ENCODE results near the gene CCNF. TPM values are rescaled to one million over a fixed set of nuclear protein-coding genes. Genes with fewer than 3 reads are reported as not detected.

The CCNF gene
- total and polyA plus RNA-seq, 2 of the 8 experiments (the other 6 are each of a cell fraction or from before 2014, with no cell fraction given): 15.4 to 54.3 TPM

DNA sequence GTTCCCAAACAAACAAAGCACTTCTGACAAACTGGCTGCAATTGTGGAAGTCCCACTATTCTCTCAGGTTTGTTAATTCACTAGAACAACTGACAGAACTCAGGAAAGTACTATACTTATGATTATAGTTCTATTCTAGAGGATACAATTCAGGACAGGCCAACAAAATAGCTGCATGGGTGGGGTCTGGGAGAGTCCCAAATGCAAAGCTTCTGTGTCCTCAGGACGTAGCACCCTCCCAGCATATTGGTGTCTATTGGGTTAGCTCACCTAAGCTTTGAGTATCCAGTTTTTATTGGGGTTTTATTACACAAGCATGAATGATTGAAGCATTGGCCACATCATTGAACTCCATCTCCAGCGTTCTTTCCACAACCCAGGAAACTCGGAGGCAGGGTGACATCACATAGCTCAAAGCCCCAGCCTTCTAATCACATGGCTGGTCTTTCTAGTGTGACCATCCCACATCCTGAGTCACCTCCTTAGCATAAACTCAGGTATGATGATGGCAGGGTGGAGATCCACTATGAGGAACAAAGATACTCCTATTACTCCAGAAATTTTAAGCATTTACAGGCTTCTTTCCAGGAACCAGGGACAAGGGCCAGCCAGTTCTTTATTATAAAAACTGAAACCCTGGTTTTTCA lies 43.9 kb upstream of the CCNF start (continued):
- TF ChIP-seq, protein P1, sequence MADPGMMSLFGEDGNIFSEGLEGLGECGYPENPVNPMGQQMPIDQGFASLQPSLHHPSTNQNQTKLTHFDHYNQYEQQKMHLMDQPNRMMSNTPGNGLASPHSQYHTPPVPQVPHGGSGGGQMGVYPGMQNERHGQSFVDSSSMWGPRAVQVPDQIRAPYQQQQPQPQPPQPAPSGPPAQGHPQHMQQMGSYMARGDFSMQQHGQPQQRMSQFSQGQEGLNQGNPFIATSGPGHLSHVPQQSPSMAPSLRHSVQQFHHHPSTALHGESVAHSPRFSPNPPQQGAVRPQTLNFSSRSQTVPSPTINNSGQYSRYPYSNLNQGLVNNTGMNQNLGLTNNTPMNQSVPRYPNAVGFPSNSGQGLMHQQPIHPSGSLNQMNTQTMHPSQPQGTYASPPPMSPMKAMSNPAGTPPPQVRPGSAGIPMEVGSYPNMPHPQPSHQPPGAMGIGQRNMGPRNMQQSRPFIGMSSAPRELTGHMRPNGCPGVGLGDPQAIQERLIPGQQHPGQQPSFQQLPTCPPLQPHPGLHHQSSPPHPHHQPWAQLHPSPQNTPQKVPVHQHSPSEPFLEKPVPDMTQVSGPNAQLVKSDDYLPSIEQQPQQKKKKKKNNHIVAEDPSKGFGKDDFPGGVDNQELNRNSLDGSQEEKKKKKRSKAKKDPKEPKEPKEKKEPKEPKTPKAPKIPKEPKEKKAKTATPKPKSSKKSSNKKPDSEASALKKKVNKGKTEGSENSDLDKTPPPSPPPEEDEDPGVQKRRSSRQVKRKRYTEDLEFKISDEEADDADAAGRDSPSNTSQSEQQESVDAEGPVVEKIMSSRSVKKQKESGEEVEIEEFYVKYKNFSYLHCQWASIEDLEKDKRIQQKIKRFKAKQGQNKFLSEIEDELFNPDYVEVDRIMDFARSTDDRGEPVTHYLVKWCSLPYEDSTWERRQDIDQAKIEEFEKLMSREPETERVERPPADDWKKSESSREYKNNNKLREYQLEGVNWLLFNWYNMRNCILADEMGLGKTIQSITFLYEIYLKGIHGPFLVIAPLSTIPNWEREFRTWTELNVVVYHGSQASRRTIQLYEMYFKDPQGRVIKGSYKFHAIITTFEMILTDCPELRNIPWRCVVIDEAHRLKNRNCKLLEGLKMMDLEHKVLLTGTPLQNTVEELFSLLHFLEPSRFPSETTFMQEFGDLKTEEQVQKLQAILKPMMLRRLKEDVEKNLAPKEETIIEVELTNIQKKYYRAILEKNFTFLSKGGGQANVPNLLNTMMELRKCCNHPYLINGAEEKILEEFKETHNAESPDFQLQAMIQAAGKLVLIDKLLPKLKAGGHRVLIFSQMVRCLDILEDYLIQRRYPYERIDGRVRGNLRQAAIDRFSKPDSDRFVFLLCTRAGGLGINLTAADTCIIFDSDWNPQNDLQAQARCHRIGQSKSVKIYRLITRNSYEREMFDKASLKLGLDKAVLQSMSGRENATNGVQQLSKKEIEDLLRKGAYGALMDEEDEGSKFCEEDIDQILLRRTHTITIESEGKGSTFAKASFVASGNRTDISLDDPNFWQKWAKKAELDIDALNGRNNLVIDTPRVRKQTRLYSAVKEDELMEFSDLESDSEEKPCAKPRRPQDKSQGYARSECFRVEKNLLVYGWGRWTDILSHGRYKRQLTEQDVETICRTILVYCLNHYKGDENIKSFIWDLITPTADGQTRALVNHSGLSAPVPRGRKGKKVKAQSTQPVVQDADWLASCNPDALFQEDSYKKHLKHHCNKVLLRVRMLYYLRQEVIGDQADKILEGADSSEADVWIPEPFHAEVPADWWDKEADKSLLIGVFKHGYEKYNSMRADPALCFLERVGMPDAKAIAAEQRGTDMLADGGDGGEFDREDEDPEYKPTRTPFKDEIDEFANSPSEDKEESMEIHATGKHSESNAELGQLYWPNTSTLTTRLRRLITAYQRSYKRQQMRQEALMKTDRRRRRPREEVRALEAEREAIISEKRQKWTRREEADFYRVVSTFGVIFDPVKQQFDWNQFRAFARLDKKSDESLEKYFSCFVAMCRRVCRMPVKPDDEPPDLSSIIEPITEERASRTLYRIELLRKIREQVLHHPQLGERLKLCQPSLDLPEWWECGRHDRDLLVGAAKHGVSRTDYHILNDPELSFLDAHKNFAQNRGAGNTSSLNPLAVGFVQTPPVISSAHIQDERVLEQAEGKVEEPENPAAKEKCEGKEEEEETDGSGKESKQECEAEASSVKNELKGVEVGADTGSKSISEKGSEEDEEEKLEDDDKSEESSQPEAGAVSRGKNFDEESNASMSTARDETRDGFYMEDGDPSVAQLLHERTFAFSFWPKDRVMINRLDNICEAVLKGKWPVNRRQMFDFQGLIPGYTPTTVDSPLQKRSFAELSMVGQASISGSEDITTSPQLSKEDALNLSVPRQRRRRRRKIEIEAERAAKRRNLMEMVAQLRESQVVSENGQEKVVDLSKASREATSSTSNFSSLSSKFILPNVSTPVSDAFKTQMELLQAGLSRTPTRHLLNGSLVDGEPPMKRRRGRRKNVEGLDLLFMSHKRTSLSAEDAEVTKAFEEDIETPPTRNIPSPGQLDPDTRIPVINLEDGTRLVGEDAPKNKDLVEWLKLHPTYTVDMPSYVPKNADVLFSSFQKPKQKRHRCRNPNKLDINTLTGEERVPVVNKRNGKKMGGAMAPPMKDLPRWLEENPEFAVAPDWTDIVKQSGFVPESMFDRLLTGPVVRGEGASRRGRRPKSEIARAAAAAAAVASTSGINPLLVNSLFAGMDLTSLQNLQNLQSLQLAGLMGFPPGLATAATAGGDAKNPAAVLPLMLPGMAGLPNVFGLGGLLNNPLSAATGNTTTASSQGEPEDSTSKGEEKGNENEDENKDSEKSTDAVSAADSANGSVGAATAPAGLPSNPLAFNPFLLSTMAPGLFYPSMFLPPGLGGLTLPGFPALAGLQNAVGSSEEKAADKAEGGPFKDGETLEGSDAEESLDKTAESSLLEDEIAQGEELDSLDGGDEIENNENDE (IDR thresholded peaks at IDR 0.05; ENCODE audit: insufficient replicate concordance, low read length): no peak
